Stromal cell of bone marrow (primary cell): Measurements from ENCODE around the gene ELAVL2.
A peak's percentile ranks its signal among the peaks of the same experiment; 100 is the strongest.

Experiments used
- DNase-seq: peaks from one replicate; pipeline ENCODE4 v3.0.0-alpha.2; 2012; ENCODE audit warnings: low read depth

Gene ELAVL2

GRCh38 chr9:23721466-23721865, 104.6 kb downstream of the ELAVL2 start:
- no peak for DNase-seq

- DNase-seq, result no peak
These were observed 108.5 kb downstream of the ELAVL2 start for GRCh38 chr9:23717505-23717904.

GRCh38 chr9:23707249-23707648, 118.8 kb downstream of the ELAVL2 start:
- no peak for DNase-seq

- no peak for DNase-seq
These were observed 123.6 kb downstream of the ELAVL2 start for GRCh38 chr9:23702311-23702922.

- DNase-seq, result no peak
These were observed 124.7 kb downstream of the ELAVL2 start for GRCh38 chr9:23701291-23701690.

GRCh38 chr9:23700359-23700758, 125.7 kb downstream of the ELAVL2 start:
- DNase-seq, result no peak

GRCh38 chr9:23698161-23698560, 127.9 kb downstream of the ELAVL2 start:
- DNase-seq, result no peak

- DNase-seq, result no peak
These were observed 130.5 kb downstream of the ELAVL2 start for GRCh38 chr9:23695572-23695971.

GRCh38 chr9:23693374-23693773, 132.7 kb downstream of the ELAVL2 start:
- DNase-seq, result no peak

GRCh38 chr9:23686896-23687295, 139.1 kb downstream of the ELAVL2 start:
- no peak for DNase-seq

GRCh38 chr9:23686257-23686656, 139.8 kb downstream of the ELAVL2 start:
- no peak for DNase-seq

- no peak for DNase-seq
These were observed 142.4 kb downstream of the ELAVL2 start for GRCh38 chr9:23683611-23684061.

- DNase-seq, result no peak
These were observed 143.1 kb downstream of the ELAVL2 start for GRCh38 chr9:23682891-23683431.

GRCh38 chr9:23682352-23682751, 143.7 kb downstream of the ELAVL2 start:
- no peak for DNase-seq

GRCh38 chr9:23677446-23677845, 148.6 kb downstream of the ELAVL2 start:
- DNase-seq, result no peak

GRCh38 chr9:23674016-23674585, 151.9 kb downstream of the ELAVL2 start:
- DNase-seq, result no peak

GRCh38 chr9:23672151-23672550, 153.9 kb downstream of the ELAVL2 start:
- no peak for DNase-seq

- no peak for DNase-seq
These were observed 156.3 kb downstream of the ELAVL2 start for GRCh38 chr9:23669776-23670175.

- no peak for DNase-seq
These were observed 160.4 kb downstream of the ELAVL2 start for GRCh38 chr9:23665635-23666034.

GRCh38 chr9:23665051-23665450, 161.0 kb downstream of the ELAVL2 start:
- no peak for DNase-seq

- no peak for DNase-seq
These were observed 162.1 kb downstream of the ELAVL2 start for GRCh38 chr9:23663946-23664345.

GRCh38 chr9:23663536-23663935, 162.5 kb downstream of the ELAVL2 start:
- peak; percentile 5 for DNase-seq

- DNase-seq, result no peak
These were observed 162.9 kb downstream of the ELAVL2 start for GRCh38 chr9:23663125-23663524.

- no peak for DNase-seq
These were observed 163.7 kb downstream of the ELAVL2 start for GRCh38 chr9:23662320-23662719.
